A673 (cell line): ENCODE data around the gene SPHK1. TPM values are rescaled to one million over a fixed set of nuclear protein-coding genes. Genes with fewer than 3 reads are reported as not detected.
"Not testable (repeated sequence)": the region's sequence is repeated elsewhere in the genome, so short reads cannot be mapped to it uniquely, and the experiment has no call there.

Experiments
- BruUV-seq: library from RNA; stranded (reverse); fragments of 400-500 nt; replicated peaks from 2 replicates; lab custom pipeline; 2021; lab: Mats Ljungman, UMichigan
- CTCF ChIA-PET: fragments of 300-600 bp; sonication (Branson Sonifier 250); formaldehyde crosslinking; loops from one replicate; lab custom pipeline; 2022; ENCODE audit warnings: antibody characterized with exemption; lab: Charles Lee
- POLR2A ChIA-PET: fragments of 300-600 bp; sonication (Branson Sonifier 250); formaldehyde crosslinking; loops from one replicate; lab custom pipeline; 2022; ENCODE audit warnings: antibody characterized with exemption; ENCODE audit not compliant: low non-redundant PET; lab: Charles Lee
- DNase-seq: peaks from one replicate; pipeline ENCODE4 v3.0.0-alpha.2; 2015; ENCODE audit warnings: low spot score
- H3K27ac ChIP-seq: fragments of 200-600 bp; sonication (generic); 2 replicates; pipeline ENCODE4 v1.5.1; 2016; ENCODE audit warnings: mixed run types, low read depth, mild to moderate bottlenecking, mixed read lengths, antibody characterized with exemption, low read length; ENCODE audit not compliant: poor library complexity, severe bottlenecking
- H3K27me3 ChIP-seq: fragments of 200-600 bp; sonication (generic); replicated peaks from 2 replicates; pipeline ENCODE4 v1.6.1; 2017; ENCODE audit warnings: mixed run types, low read depth, mild to moderate bottlenecking, mixed read lengths, antibody characterized with exemption, low read length; ENCODE audit not compliant: insufficient read depth, poor library complexity
- H3K36me3 ChIP-seq: fragments of 200-600 bp; sonication (generic); 2 replicates; pipeline ENCODE4 v1.6.1; 2016; ENCODE audit warnings: mixed run types, mild to moderate bottlenecking, mixed read lengths, antibody characterized with exemption, low read length; ENCODE audit not compliant: insufficient read depth, poor library complexity, severe bottlenecking
- H3K4me1 ChIP-seq: fragments of 200-600 bp; sonication (generic); 2 replicates; pipeline ENCODE4 v1.6.1; 2017; ENCODE audit warnings: mixed run types, mild to moderate bottlenecking, mixed read lengths, antibody characterized with exemption, low read length; ENCODE audit not compliant: insufficient read depth, poor library complexity, severe bottlenecking
- H3K4me3 ChIP-seq: fragments of 200-600 bp; sonication (generic); 2 replicates; pipeline ENCODE4 v1.5.1; 2016; ENCODE audit warnings: low read depth, mixed run types, mild to moderate bottlenecking, mixed read lengths, low read length; ENCODE audit not compliant: poor library complexity, severe bottlenecking
- H3K9me3 ChIP-seq: fragments of 200-600 bp; sonication (generic); 2 replicates; pipeline ENCODE4 v1.6.1; 2016; ENCODE audit warnings: mixed run types, low read depth, mild to moderate bottlenecking, mixed read lengths, antibody characterized with exemption, low read length; ENCODE audit not compliant: poor library complexity, severe bottlenecking
- CTCF ChIP-seq: fragments of 300-800, 200-600 bp; sonication (generic); conservative IDR thresholded peaks from 2 replicates; pipeline ENCODE4 v1.5.1; 2017; ENCODE audit warnings: low read depth, mild to moderate bottlenecking, antibody characterized with exemption, low read length, moderate library complexity, mixed read lengths
- EZH2 ChIP-seq: fragments of 200-600 bp; sonication (generic); IDR thresholded peaks from 2 replicates; pipeline ENCODE4 v1.6.1; 2017; ENCODE audit warnings: borderline replicate concordance, low read depth, mild to moderate bottlenecking, mixed read lengths, antibody characterized with exemption, low read length; ENCODE audit not compliant: poor library complexity, severe bottlenecking
- intact Hi-C: fragments of 100-400 bp; cut with micrococcal nuclease; formaldehyde crosslinking; loops from one replicate; pipeline ENCODE4 v1.10.0; 2022; ENCODE audit not compliant: unreplicated experiment
- total RNA-seq: library from RNA; stranded (reverse); gene quantifications from 2 replicates; pipeline ENCODE4 v1.2.3, GENCODE V29; 2021

SPHK1 gene
- total RNA-seq, 1 experiment from 2014 or later: 0.54 TPM

- no peaks in the 10 kb centered on the region for H3K4me1 ChIP-seq
- BruUV-seq: no TSS peak
- no peak overlapping the region for H3K27ac ChIP-seq
- TF ChIP-seq EZH2 (no peak), CTCF (no peak)
- CTCF ChIA-PET: no interaction called here
- no peak overlapping the region for H3K4me3 ChIP-seq
- POLR2A ChIA-PET: no interaction called here
- no peak for DNase-seq
- no peaks in the 10 kb centered on the region for H3K9me3 ChIP-seq
- H3K36me3 ChIP-seq: no peaks in the 10 kb centered on the region
- intact Hi-C loops: no loop called here
- H3K27me3 ChIP-seq: no peaks in the 10 kb centered on the region
Observed at GRCh38 chr17:76359375-76359774, 25.0 kb upstream of the SPHK1 start.

GRCh38 chr17:76359776-76360175 is 24.6 kb upstream of the SPHK1 start:
- intact Hi-C loops, BruUV-seq, H3K27ac ChIP-seq, H3K36me3 ChIP-seq, H3K4me1 ChIP-seq, POLR2A ChIA-PET, DNase-seq, H3K9me3 ChIP-seq, H3K27me3 ChIP-seq, H3K4me3 ChIP-seq, CTCF ChIA-PET: not testable (repeated sequence)

- no peak overlapping the region for H3K4me3 ChIP-seq
- H3K27me3 ChIP-seq: no peaks in the 10 kb centered on the region
- H3K27ac ChIP-seq: no peak overlapping the region
- DNase-seq: no peak
- H3K36me3 ChIP-seq: no peaks in the 10 kb centered on the region
- ChIA-PET POLR2A (no interaction called here), CTCF (no interaction called here)
- TF ChIP-seq CTCF (no peak), EZH2 (no peak)
- H3K9me3 ChIP-seq: no peaks in the 10 kb centered on the region
- no TSS peak for BruUV-seq
- intact Hi-C loops: no loop called here
- H3K4me1 ChIP-seq: no peaks in the 10 kb centered on the region
Observed at GRCh38 chr17:76360461-76360860, 23.9 kb upstream of the SPHK1 start.

- H3K4me3 ChIP-seq: no peak overlapping the region
- H3K9me3 ChIP-seq: no peaks in the 10 kb centered on the region
- no TSS peak for BruUV-seq
- intact Hi-C loops: no loop called here
- H3K27ac ChIP-seq: no peak overlapping the region
- CTCF ChIA-PET: no interaction called here
- H3K36me3 ChIP-seq: no peaks in the 10 kb centered on the region
- H3K4me1 ChIP-seq: no peaks in the 10 kb centered on the region
- TF ChIP-seq EZH2: no peak
- TF ChIP-seq CTCF: no peak
- DNase-seq: no peak
- POLR2A ChIA-PET: no interaction called here
- no peaks in the 10 kb centered on the region for H3K27me3 ChIP-seq
Observed at GRCh38 chr17:76363107-76363842, 21.1 kb upstream of the SPHK1 start.
